Activated T-cell treated with anti-CD3 and anti-CD28 coated beads, Interleukin-2, amount 50 U/mL, for 72 hours (primary cell): Measurements from ENCODE around the gene CCDC87. TPM values are rescaled to one million over a fixed set of nuclear protein-coding genes. Genes with fewer than 3 reads are reported as not detected.
"Not testable (repeated sequence)": the region's sequence is repeated elsewhere in the genome, so short reads cannot be mapped to it uniquely, and the experiment has no call there.

Source experiments
- ATAC-seq, 2 donors: fragments of 150-1000 bp; cut with Tn5 transposase; replicated peaks in 1 of 2; 2 replicates each; pipeline ENCODE4 v1.10.0; 2021; ENCODE audit warnings: moderate library complexity in 2 of 2, mild to moderate bottlenecking in 1 of 2
- DNase-seq, 2 donors: peaks; one replicate each; pipeline ENCODE4 v3.0.0; 2021 to 2022; ENCODE audit warnings: mixed read lengths in 1 of 2
- H3K27ac Mint-ChIP-seq: one replicate; pipeline ENCODE4 v1.8.0; 2022; ENCODE audit warnings: mild to moderate bottlenecking, moderate library complexity, mixed read lengths
- H3K27me3 Mint-ChIP-seq: one replicate; pipeline ENCODE4 v1.8.0; 2022; ENCODE audit warnings: low read depth, mixed read lengths
- H3K36me3 Mint-ChIP-seq, 2 donors: one replicate each; pipeline ENCODE4 v1.8.0; 2022; ENCODE audit warnings: mixed read lengths in 2 of 2, mild to moderate bottlenecking in 1 of 2; ENCODE audit not compliant: insufficient read depth in 2 of 2
- H3K4me1 Mint-ChIP-seq: one replicate; pipeline ENCODE4 v1.8.0; 2022; ENCODE audit warnings: low read depth, mixed read lengths
- H3K4me3 Mint-ChIP-seq, 2 donors: one replicate each; pipeline ENCODE4 v1.8.0; 2022; ENCODE audit warnings: mild to moderate bottlenecking in 2 of 2, mixed read lengths in 2 of 2, moderate library complexity in 2 of 2
- H3K9me3 Mint-ChIP-seq, 2 donors: one replicate each; pipeline ENCODE4 v1.8.0; 2022; ENCODE audit warnings: mixed read lengths in 2 of 2
- total RNA-seq, 2 donors: library from RNA; stranded (reverse); gene quantifications; one replicate each; pipeline ENCODE4 v1.2.3, GENCODE V29; 2022

Gene CCDC87
- total RNA-seq, 2 donors from 2014 or later = 0.10 to 0.21 TPM

- DNase-seq (no peak), ATAC-seq (no peak)
- H3K27ac Mint-ChIP-seq = no peak overlapping the region
- H3K4me3 Mint-ChIP-seq = no peak overlapping the region
- peaks cover 12% of the 10 kb centered on the region for H3K4me1 Mint-ChIP-seq
- H3K27me3 Mint-ChIP-seq = no peaks in the 10 kb centered on the region
- peaks cover 0 to 1% of the 10 kb centered on the region in 2 donors for H3K36me3 Mint-ChIP-seq
- H3K9me3 Mint-ChIP-seq = no peaks in the 10 kb centered on the region
These were observed 14.4 kb upstream of the CCDC87 start for GRCh38 chr11:66607126-66607834.

- peaks cover 12% of the 10 kb centered on the region for H3K4me1 Mint-ChIP-seq
- H3K27ac Mint-ChIP-seq, H3K9me3 Mint-ChIP-seq, ATAC-seq, DNase-seq, H3K4me3 Mint-ChIP-seq, H3K27me3 Mint-ChIP-seq, H3K36me3 Mint-ChIP-seq: not testable (repeated sequence)
These were observed 13.7 kb upstream of the CCDC87 start for GRCh38 chr11:66606608-66607007.

GRCh38 chr11:66604155-66604554, 11.3 kb upstream of the CCDC87 start:
- Mint-ChIP-seq H3K9me3 (no peaks in the 10 kb centered on the region), H3K27me3 (no peaks in the 10 kb centered on the region), H3K4me3 (no peak overlapping the region), H3K36me3 (peaks cover 0 to 1% of the 10 kb centered on the region in 2 donors), H3K27ac (no peak overlapping the region), H3K4me1 (no peaks in the 10 kb centered on the region)
- ATAC-seq = no peak
- DNase-seq = no peak

- H3K27me3 Mint-ChIP-seq = no peaks in the 10 kb centered on the region
- no peak overlapping the region for H3K27ac Mint-ChIP-seq
- DNase-seq = no peak
- H3K9me3 Mint-ChIP-seq = no peaks in the 10 kb centered on the region
- H3K4me3 Mint-ChIP-seq = no peak overlapping the region
- H3K4me1 Mint-ChIP-seq = no peaks in the 10 kb centered on the region
- peaks cover 0 to 1% of the 10 kb centered on the region in 2 donors for H3K36me3 Mint-ChIP-seq
- no peak for ATAC-seq
These were observed 10.2 kb upstream of the CCDC87 start for GRCh38 chr11:66603072-66603471.

- Mint-ChIP-seq H3K27ac (no peak overlapping the region), H3K4me1 (peaks cover 2% of the 10 kb centered on the region), H3K9me3 (no peaks in the 10 kb centered on the region), H3K4me3 (no peak overlapping the region), H3K36me3 (no peaks in the 10 kb centered on the region), H3K27me3 (no peaks in the 10 kb centered on the region)
- DNase-seq (no peak), ATAC-seq (no peak)
These were observed 7.9 kb upstream of the CCDC87 start for GRCh38 chr11:66600631-66601233.

- Mint-ChIP-seq H3K4me1 (peaks cover 7% of the 10 kb centered on the region), H3K27ac (no peak overlapping the region), H3K4me3 (no peak overlapping the region), H3K36me3 (no peaks in the 10 kb centered on the region), H3K9me3 (no peaks in the 10 kb centered on the region), H3K27me3 (no peaks in the 10 kb centered on the region)
- ATAC-seq (no peak), DNase-seq (no peak)
These were observed 7.4 kb upstream of the CCDC87 start for GRCh38 chr11:66600219-66600618.

GRCh38 chr11:66598993-66599392, 6.1 kb upstream of the CCDC87 start:
- no peak overlapping the region for H3K4me3 Mint-ChIP-seq
- H3K4me1 Mint-ChIP-seq = peaks cover 19% of the 10 kb centered on the region
- DNase-seq (no peak), ATAC-seq (no peak)
- H3K27ac Mint-ChIP-seq = no peak overlapping the region
- H3K9me3 Mint-ChIP-seq = no peaks in the 10 kb centered on the region
- no peaks in the 10 kb centered on the region for H3K27me3 Mint-ChIP-seq
- H3K36me3 Mint-ChIP-seq = no peaks in the 10 kb centered on the region

GRCh38 chr11:66595245-66595904, 2.5 kb upstream of the CCDC87 start:
- Mint-ChIP-seq H3K27ac (peak overlapping the region; percentile 4), H3K9me3 (no peaks in the 10 kb centered on the region), H3K27me3 (no peaks in the 10 kb centered on the region), H3K36me3 (peaks cover 0 to 3% of the 10 kb centered on the region in 2 donors), H3K4me1 (peaks cover 42% of the 10 kb centered on the region), H3K4me3 (peak overlapping the region; percentile 36 to 64)
- ATAC-seq (no peak), DNase-seq (no peak)

GRCh38 chr11:66593650-66594049, 787 bp upstream of the CCDC87 start:
- Mint-ChIP-seq H3K9me3 (no peaks in the 10 kb centered on the region), H3K36me3 (peaks cover 0 to 3% of the 10 kb centered on the region in 2 donors), H3K4me1 (peaks cover 42% of the 10 kb centered on the region), H3K27me3 (no peaks in the 10 kb centered on the region), H3K27ac (no peak overlapping the region), H3K4me3 (peak overlapping the region; percentile 100)
- no peak for ATAC-seq
- DNase-seq = no peak

- Mint-ChIP-seq H3K27me3 (no peaks in the 10 kb centered on the region), H3K36me3 (peaks cover 0 to 3% of the 10 kb centered on the region in 2 donors), H3K27ac (peak overlapping the region; percentile 98), H3K4me1 (peaks cover 42% of the 10 kb centered on the region), H3K4me3 (peak overlapping the region; percentile 100), H3K9me3 (no peaks in the 10 kb centered on the region)
- DNase-seq (peak in 1 of 2 donors; percentile 9), ATAC-seq (no peak)
These were observed 406 bp upstream of the CCDC87 start for GRCh38 chr11:66593303-66593635.

GRCh38 chr11:66591175-66591574, 1.7 kb downstream of the CCDC87 start:
- H3K27ac Mint-ChIP-seq = no peak overlapping the region
- H3K27me3 Mint-ChIP-seq = no peaks in the 10 kb centered on the region
- H3K4me1 Mint-ChIP-seq = peaks cover 42% of the 10 kb centered on the region
- no peak for ATAC-seq
- H3K9me3 Mint-ChIP-seq = no peaks in the 10 kb centered on the region
- no peak for DNase-seq
- no peak overlapping the region for H3K4me3 Mint-ChIP-seq
- peaks cover 0 to 3% of the 10 kb centered on the region in 2 donors for H3K36me3 Mint-ChIP-seq

- no peak for DNase-seq
- H3K4me3 Mint-ChIP-seq = no peak overlapping the region
- H3K36me3 Mint-ChIP-seq = peaks cover 0 to 3% of the 10 kb centered on the region in 2 donors
- no peaks in the 10 kb centered on the region for H3K27me3 Mint-ChIP-seq
- no peak for ATAC-seq
- no peak overlapping the region for H3K27ac Mint-ChIP-seq
- peaks cover 34% of the 10 kb centered on the region for H3K4me1 Mint-ChIP-seq
- no peaks in the 10 kb centered on the region for H3K9me3 Mint-ChIP-seq
These were observed 2.7 kb downstream of the CCDC87 start for GRCh38 chr11:66589996-66590675.

- not testable (repeated sequence) for H3K27ac Mint-ChIP-seq, H3K27me3 Mint-ChIP-seq, H3K9me3 Mint-ChIP-seq, DNase-seq, ATAC-seq, H3K36me3 Mint-ChIP-seq, H3K4me3 Mint-ChIP-seq
- peaks cover 26% of the 10 kb centered on the region for H3K4me1 Mint-ChIP-seq
These were observed 3.5 kb downstream of the CCDC87 start for GRCh38 chr11:66589315-66589714.
